K562 (cell line): ENCODE data around the gene TMEM214. TPM values are rescaled to one million over a fixed set of nuclear protein-coding genes. Genes with fewer than 3 reads are reported as not detected.

Experiments
- ATAC-seq: fragments of 200-7000 bp; cut with Tn5 transposase; 3 replicates; pipeline ENCODE4 v1.9.1; 2020; ENCODE audit warnings: moderate library complexity
- BruUV-seq: library from RNA; stranded (reverse); fragments of 400-500 nt; replicated peaks from 2 replicates; lab custom pipeline; 2021; lab: Mats Ljungman, UMichigan
- CTCF ChIA-PET: fragments of 300-600 bp; formaldehyde crosslinking; extraction: SDS; loops from one replicate; lab custom pipeline; 2021; ENCODE audit warnings: low intra/inter-chr PET ratio; lab: Yijun Ruan, JAX
- POLR2A ChIA-PET: fragments of 300-600, 350-650 bp; sonication (Branson Sonifier 250); formaldehyde crosslinking; extraction: SDS; loops from one replicate; lab custom pipeline; 2021; ENCODE audit warnings: antibody characterized with exemption, inconsistent platforms; lab: Yijun Ruan, JAX
- DNase-seq, 4 experiments: peaks; one replicate each; pipeline versions ENCODE4 v3.0.0 to v3.0.0-alpha.2; 2011 to 2018; ENCODE audit warnings: low spot score in 3 of 4, mixed read lengths in 3 of 4; ENCODE audit errors: extremely low read depth in 1 of 4
- FAIRE-seq: peaks from 2 replicates; lab custom pipeline; 2011; peaks lifted over from hg19 to GRCh38; lab: Jason Lieb, UNC
- H2AFZ ChIP-seq: 2 replicates; pipeline ENCODE4 v1.6.0; 2011; ENCODE audit warnings: low read depth, low read length, control low read depth, inconsistent platforms
- H3K27ac ChIP-seq: fragments of 200-600 bp; 3 replicates; pipeline ENCODE4 v1.8.0; 2011; ENCODE audit warnings: low read depth, mild to moderate bottlenecking, control low read depth, inconsistent platforms, low read length, moderate library complexity, mixed read lengths; ENCODE audit errors: extremely low read depth
- H3K27me3 ChIP-seq, 2 experiments: fragments of 300-600 bp in 1 of 2; 2 replicates in 1 of 2; 3 replicates in 1 of 2; pipeline versions ENCODE4 v1.6.0 to v1.8.0; 2011; ENCODE audit warnings: inconsistent platforms in 2 of 2, low read length in 2 of 2, mild to moderate bottlenecking in 1 of 2, mixed read lengths in 1 of 2, moderate library complexity in 1 of 2; ENCODE audit not compliant: control insufficient read depth in 2 of 2, insufficient read depth in 2 of 2
- H3K36me3 ChIP-seq: fragments of 300-600 bp; 3 replicates; pipeline ENCODE4 v1.8.0; 2011; ENCODE audit warnings: mild to moderate bottlenecking, low read length, inconsistent platforms; ENCODE audit not compliant: control insufficient read depth, insufficient read depth
- H3K4me1 ChIP-seq, 2 experiments: fragments of 200-600 bp in 1 of 2; replicated peaks in 1 of 2; 2 replicates in 1 of 2; 3 replicates in 1 of 2; pipeline versions ENCODE4 v1.5.1 to v1.8.0; 2011; ENCODE audit warnings: inconsistent platforms in 2 of 2, low read length in 2 of 2, mild to moderate bottlenecking in 1 of 2, mixed read lengths in 1 of 2, moderate library complexity in 1 of 2; ENCODE audit not compliant: control insufficient read depth in 2 of 2, insufficient read depth in 2 of 2
- H3K4me2 ChIP-seq: 2 replicates; pipeline ENCODE4 v1.6.1; 2011; ENCODE audit warnings: low read length, control low read depth, inconsistent platforms, mixed read lengths; ENCODE audit not compliant: insufficient read depth
- H3K4me3 ChIP-seq: fragments of 200-600 bp; sonication (generic), shearing (Covaris generic); 2 replicates; pipeline ENCODE4 v1.5.1; 2016; ENCODE audit warnings: control low read depth, inconsistent platforms
- H3K79me2 ChIP-seq: fragments of 200-600 bp; 3 replicates; pipeline ENCODE4 v1.8.0; 2011; ENCODE audit warnings: low read length, inconsistent platforms; ENCODE audit not compliant: control insufficient read depth, insufficient read depth
- H3K9ac ChIP-seq, 2 experiments: 2 replicates each; pipeline versions ENCODE4 v1.6.0 to v1.6.1; 2011; ENCODE audit warnings: low read depth in 2 of 2, low read length in 2 of 2, control low read depth in 1 of 2, inconsistent platforms in 1 of 2, mild to moderate bottlenecking in 1 of 2, mixed read lengths in 1 of 2; ENCODE audit not compliant: insufficient read depth in 1 of 2
- H3K9me1 ChIP-seq: one replicate; pipeline ENCODE4 v1.6.0; 2011; ENCODE audit warnings: inconsistent platforms, mild to moderate bottlenecking, low read length, moderate library complexity; ENCODE audit not compliant: control insufficient read depth, insufficient read depth
- H3K9me3 ChIP-seq: replicated peaks from 2 replicates; pipeline ENCODE4 v1.5.1; 2011; ENCODE audit warnings: low read depth, low read length, inconsistent platforms; ENCODE audit not compliant: control insufficient read depth, insufficient read depth
- H4K20me1 ChIP-seq: replicated peaks from 2 replicates; pipeline ENCODE4 v1.6.1; 2011; ENCODE audit warnings: low read length, inconsistent platforms, mixed read lengths; ENCODE audit not compliant: control insufficient read depth, insufficient read depth
- NUFIP1 ChIP-seq: fragments of 450-650 bp; IDR thresholded peaks from 2 replicates; pipeline ENCODE4 v1.6.1; 2018; ENCODE audit not compliant: partially characterized antibody
- TFAP4 ChIP-seq: sonication (generic); formaldehyde crosslinking; IDR thresholded peaks from 2 replicates; pipeline ENCODE4 v1.8.0; 2022; ENCODE audit warnings: missing genetic modification reagents, mild to moderate bottlenecking, moderate library complexity, borderline replicate concordance
- WGBS: fragments of 100-300 bp; shearing (Covaris generic); methylation state at CpG from one replicate; pipeline ENCODE4 v1.1.6; 2016; ENCODE audit warnings: low coverage, mixed read lengths; ENCODE audit not compliant: insufficient coverage; ENCODE audit errors: missing lambda C conversion rate; 5-methylcytosine and 5-hydroxymethylcytosine counted together
- in situ Hi-C: fragments of 300-500 bp; cut with MboI; formaldehyde crosslinking; loops from 4 replicates; pipeline ENCODE4 v1.15.0; 2018; ENCODE audit warnings: inconsistent platforms, mixed read lengths
- intact Hi-C: fragments of 100-400 bp; cut with micrococcal nuclease; formaldehyde crosslinking; loops from 2 replicates; pipeline ENCODE4 v1.14.2; 2022
- polyA plus RNA-seq, 8 experiments: library from polyadenylated mRNA; depleted of rRNA in 4 of 8; stranded (reverse) in 5 of 8; unstranded in 3 of 8; fragments of >200 nt; fragmentation: Nextera tagmentation in 2 of 8; fragmentation: Illumina TruSeq in 1 of 8; extraction: Ambion mirVana in 2 of 8; extraction: Trizol in 1 of 8; gene quantifications; 2 replicates each; pipeline versions ENCODE4 v1.2.1 to v1.2.3, GENCODE V29; 2011 to 2014; ENCODE audit warnings: inconsistent platforms in 1 of 8, missing spikeins in 1 of 8
- total RNA-seq, 7 experiments: library from RNA; depleted of rRNA in 6 of 7; stranded (reverse); fragments of >200 nt in 6 of 7; fragmentation: Illumina TruSeq in 2 of 7; extraction: Trizol in 2 of 7; gene quantifications; 2 replicates each; pipeline versions ENCODE4 v1.2.1 to v1.2.3, GENCODE V29; 2011 to 2021; ENCODE audit warnings: low replicate concordance in 1 of 7
- TF ChIP-seq, protein P1 (sequence below): sonication (generic); formaldehyde crosslinking; IDR thresholded peaks from 2 replicates; pipeline ENCODE4 v1.8.0; 2023; ENCODE audit warnings: mild to moderate bottlenecking, missing genetic modification reagents

Gene TMEM214
- total and polyA plus RNA-seq, 9 of the 15 experiments (the other 6 are each of a cell fraction or from before 2014, with no cell fraction given), result 11.4 to 81.4 (median 44.1) TPM

DNA sequence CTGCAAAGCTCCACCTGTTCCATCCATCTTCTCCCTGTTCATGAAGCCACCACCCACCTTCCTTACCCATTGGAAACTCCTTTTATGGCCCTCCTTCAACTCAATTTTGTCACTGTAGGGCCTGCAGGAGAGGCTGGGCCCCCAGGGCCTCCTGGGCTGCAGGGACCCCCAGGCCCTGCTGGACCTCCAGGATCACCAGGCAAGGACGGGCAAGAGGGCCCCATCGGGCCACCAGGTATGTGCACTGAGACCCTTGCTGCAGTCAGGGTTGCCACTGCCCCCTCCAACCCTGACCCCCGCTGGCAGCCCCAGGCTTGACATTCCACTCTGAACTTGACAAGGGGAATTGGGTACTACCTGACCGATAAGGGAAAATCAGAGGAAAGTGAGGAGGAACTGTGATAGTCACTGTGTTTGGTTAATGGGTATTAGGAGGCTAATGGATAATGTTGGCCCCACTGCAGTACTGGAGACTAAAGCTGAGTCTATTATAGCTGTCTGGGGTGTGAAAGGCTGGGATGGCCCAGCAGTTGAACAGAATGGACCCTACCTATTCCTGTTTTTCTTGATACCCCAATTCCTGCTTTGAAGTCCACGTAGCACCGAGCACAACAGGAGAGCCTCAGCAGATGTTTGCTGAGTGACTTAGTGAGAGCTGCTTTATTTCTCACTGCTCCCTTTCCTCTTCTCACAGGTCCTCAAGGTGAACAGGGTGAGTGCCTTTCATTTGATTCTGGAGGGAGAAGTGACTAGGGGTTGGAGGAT lies 51.7 kb downstream of the TMEM214 start:
- DNase-seq (no peak), ATAC-seq (no peak), FAIRE-seq (no peak)
- CTCF ChIA-PET, result interaction anchor here (0.7 to 2.5 kb wide), 3 partner anchors 52 to 123 kb away, joined by 3 to 22 read pairs (median 5); no protein-coding TSS in a partner anchor
- peaks cover 63 to 76% of the 10 kb centered on the region in 2 experiments for H3K4me1 ChIP-seq
- H3K4me2 ChIP-seq, result no peak overlapping the region
- WGBS, result 71% methylated on average over 6 of the region's 6 CpGs
- H3K9me1 ChIP-seq, result peaks cover 4% of the 10 kb centered on the region
- POLR2A ChIA-PET, result interaction anchor here (0.6 to 2.2 kb wide), 8 partner anchors 13 to 893 kb away, joined by 3 to 6 read pairs (median 3); partner anchors contain the start of gene OST4
- H3K9me3 ChIP-seq, result no peaks in the 10 kb centered on the region
- in situ Hi-C loops, result loop anchor here (5.0 kb wide), 1 partner anchor 122 kb away; no protein-coding TSS in a partner anchor
- H3K79me2 ChIP-seq, result peaks cover 10% of the 10 kb centered on the region; the same call in 1 of the 3 replicates
- no TSS peak for BruUV-seq
- H3K4me3 ChIP-seq, result no peak overlapping the region
- no peaks in the 10 kb centered on the region for H3K36me3 ChIP-seq
- TF ChIP-seq TFAP4 (CRISPR knock-in tag) (0 out of 2 replicates have a peak, but pooled peaks have one; percentile 15), NUFIP1 (no peak)
- TF ChIP-seq, protein P1, sequence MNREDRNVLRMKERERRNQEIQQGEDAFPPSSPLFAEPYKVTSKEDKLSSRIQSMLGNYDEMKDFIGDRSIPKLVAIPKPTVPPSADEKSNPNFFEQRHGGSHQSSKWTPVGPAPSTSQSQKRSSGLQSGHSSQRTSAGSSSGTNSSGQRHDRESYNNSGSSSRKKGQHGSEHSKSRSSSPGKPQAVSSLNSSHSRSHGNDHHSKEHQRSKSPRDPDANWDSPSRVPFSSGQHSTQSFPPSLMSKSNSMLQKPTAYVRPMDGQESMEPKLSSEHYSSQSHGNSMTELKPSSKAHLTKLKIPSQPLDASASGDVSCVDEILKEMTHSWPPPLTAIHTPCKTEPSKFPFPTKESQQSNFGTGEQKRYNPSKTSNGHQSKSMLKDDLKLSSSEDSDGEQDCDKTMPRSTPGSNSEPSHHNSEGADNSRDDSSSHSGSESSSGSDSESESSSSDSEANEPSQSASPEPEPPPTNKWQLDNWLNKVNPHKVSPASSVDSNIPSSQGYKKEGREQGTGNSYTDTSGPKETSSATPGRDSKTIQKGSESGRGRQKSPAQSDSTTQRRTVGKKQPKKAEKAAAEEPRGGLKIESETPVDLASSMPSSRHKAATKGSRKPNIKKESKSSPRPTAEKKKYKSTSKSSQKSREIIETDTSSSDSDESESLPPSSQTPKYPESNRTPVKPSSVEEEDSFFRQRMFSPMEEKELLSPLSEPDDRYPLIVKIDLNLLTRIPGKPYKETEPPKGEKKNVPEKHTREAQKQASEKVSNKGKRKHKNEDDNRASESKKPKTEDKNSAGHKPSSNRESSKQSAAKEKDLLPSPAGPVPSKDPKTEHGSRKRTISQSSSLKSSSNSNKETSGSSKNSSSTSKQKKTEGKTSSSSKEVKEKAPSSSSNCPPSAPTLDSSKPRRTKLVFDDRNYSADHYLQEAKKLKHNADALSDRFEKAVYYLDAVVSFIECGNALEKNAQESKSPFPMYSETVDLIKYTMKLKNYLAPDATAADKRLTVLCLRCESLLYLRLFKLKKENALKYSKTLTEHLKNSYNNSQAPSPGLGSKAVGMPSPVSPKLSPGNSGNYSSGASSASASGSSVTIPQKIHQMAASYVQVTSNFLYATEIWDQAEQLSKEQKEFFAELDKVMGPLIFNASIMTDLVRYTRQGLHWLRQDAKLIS (CRISPR knock-in tag), result 0 out of 2 replicates have a peak, but pooled peaks have one; percentile 32
- TF ChIP-seq, all 486 proteins: peak for 2
- Histone ChIP-seq H3K27me3 (no peaks in the 10 kb centered on the region), H4K20me1 (no peaks in the 10 kb centered on the region), H2AFZ (no peak overlapping the region), H3K27ac (no peak overlapping the region), H3K9ac (peak overlapping the region in 1 of 2 experiments; percentile 59; a peak in 2 of 4 replicates)
- intact Hi-C loops, result loop anchor here (2.0 kb wide), 1 partner anchor 124 kb away; no protein-coding TSS in a partner anchor
